GM19240 (cell line): ENCODE measurements around the gene MGAT5B.
"Not testable (repeated sequence)": the region's sequence is repeated elsewhere in the genome, so short reads cannot be mapped to it uniquely, and the experiment has no call there.

ENCODE experiments used
- DNase-seq: peaks from one replicate; pipeline ENCODE4 v3.0.0; 2011; ENCODE audit warnings: low spot score; ENCODE audit not compliant: insufficient read length

Gene MGAT5B

DNA sequence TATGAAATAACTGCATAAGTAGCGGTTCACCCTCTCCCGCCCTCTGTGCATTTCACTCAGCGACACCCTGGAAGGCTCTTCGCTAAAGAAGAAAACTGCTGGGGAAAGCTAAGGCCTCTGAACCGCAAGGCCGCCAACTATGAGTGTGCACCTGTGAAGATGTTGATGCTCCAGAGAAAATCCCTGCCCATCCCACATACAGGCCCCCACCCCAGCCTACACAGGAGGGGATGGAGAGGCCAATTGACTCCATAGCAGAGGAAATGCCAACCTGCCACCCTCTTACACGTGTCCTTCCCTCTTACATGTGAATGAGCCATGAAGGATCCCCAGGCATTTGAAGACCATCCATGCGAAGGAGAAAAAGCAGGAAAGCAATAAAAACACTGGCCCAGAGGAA is 104.8 kb downstream of the MGAT5B start:
- no peak for DNase-seq

DNA sequence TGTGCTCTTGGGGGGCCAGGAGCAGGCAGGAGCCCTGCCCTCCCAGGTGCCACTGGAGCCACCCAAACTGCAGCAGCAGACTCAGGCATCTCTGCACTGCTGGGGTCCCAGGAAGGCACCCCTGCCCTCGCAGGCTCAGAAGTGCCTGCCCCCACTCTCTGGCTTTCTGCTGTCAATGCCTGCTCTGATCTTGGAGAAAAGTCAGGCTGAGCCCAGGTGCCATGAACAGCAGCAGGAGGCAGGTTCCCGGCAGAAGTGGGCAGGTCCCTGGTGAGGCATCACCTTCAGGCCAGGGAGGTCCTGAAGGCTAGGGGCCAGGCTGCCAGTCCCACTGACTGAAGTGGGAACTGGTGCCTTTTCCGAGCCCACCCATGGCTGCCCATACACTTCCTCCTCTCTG is 106.5 kb downstream of the MGAT5B start:
- no peak for DNase-seq

DNA sequence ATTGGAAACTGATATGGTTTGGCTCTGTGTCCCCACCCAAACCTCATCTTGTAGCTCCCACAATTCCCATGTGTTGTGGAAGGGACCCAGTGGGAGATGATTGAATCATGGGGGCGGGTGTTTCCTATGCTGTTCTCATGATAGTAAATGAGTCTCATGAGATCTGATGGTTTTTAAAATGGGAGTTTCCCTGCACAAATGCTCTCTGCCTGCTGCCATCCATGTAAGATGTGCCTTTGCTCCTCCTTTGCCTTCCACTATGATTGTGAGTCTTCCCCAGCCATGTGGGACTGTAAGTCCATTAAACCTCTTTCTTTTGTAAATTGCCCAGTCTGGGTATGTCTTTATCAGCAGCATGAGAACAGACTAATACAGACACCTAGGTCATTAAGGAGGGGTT is 109.8 kb downstream of the MGAT5B start:
- DNase-seq, result not testable (repeated sequence)

DNA sequence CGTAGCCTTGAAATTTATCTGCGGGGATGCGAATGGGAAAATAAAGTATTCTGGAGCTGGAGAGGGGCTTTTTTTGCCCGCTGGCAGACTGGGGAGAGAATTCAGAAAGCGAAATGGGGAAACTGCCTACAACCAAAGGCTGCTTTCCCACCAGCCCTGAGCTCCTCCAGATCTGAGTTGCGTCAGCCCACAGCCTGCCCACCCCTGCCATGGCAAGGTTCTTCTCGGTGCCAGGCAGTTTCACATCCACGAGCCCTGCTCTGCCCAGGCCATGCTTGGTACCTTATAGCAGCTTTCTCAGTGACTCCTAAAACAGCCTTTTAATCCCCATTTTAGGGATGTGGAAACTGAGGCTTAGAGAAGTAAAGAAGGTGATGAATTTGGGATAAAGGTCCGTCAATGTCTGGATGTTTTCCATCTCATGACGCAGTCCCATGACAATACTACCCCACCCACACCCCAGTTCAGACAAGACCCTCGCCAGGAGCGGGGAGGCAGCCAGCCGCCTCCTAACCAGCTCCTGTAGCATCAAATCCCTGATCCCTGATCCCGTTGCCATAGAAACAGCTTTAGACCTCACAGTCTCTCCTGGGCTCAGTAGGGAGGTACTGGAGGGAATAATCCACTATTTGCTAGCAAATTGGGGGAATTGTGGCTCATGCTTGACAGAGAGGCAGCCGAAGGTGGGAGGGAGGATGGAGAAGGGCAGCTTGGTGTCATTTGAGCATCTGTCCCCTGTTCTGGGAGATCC is 113.5 kb downstream of the MGAT5B start:
- DNase-seq, result no peak

DNA sequence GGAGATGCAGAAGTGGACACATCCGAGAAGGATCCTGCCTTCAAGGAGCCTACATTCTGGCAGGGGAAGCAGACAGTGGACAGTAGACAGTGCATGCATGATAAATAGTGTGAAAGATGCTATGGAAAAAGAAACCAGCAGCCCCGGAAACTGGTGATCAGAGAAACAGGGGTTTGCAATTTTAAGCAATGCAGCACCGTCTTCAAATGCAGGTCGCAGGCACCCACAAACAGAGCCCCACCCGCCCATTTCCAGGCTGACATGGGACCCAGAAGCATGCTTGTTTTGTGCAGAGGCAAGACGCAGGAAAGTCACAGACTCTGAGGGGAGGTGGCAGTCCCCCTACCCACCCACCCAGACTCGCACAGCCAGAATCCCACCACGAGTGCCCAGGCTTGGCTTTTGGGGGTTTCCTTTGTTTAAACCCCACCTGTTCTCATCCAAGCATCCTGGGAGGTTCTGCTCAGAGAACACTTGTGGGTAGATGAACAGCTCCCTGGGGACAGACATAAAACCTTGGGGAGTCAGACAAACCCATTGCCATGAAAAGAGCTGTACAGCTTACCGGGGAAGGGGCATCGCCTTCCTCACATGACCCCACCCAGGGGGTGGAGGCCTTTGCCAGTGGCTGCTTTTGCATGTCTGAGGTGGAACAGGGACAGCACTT is 114.3 kb downstream of the MGAT5B start:
- no peak for DNase-seq

DNA sequence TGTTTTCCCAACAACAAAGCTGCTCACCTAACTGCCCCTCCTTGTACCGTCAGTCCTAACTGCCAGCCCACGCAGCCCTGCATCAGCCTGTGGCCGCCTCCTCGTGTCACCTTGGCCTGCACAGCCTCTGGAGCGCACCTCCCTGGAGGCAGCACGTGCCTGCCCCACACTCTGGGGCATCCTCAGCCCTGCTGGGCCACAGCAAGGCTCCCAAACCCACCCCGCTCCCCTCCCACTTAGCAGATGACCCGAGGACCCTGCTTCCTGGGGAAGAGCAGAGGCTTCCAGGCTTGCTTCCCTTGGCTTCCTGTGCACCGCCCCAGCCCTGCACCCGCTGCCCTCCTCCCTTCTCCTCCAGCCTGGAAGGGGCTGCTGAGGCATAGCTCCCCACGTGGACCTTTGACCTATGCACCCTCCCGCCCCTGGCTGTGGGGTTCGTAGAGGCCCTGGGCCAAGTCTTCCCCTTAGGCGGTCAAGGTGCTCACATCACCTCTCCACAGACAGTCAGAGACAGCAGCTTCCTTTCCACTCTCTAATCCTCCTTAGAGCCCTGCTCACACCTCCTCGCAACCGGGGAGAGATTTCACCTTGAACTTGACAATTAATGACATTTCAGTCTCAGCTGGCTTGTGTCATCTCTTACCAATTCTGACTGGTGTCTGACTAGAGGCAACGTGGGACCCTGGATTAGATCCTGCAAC is 115.0 kb downstream of the MGAT5B start:
- no peak for DNase-seq

DNA sequence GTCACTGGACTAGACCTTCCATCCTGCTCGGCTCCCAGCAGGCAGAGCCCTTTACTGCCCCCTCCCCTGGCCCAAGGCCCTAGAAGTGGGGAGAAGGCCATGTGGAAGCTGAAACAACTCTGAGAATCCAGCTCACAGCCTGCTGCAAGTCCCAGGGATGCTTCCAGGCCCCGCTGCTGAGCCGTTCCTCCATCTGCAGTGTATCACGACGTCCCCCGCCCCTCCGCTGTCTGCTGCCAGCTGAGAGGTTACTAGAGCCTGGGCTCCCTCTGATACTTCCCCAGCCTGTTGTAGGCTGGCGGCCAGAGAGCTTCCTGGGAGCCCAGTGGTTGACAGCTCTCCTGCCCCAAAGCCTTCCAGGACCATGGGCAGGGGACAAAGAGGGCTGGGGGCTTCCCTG is 118.2 kb downstream of the MGAT5B start:
- DNase-seq, result no peak

DNA sequence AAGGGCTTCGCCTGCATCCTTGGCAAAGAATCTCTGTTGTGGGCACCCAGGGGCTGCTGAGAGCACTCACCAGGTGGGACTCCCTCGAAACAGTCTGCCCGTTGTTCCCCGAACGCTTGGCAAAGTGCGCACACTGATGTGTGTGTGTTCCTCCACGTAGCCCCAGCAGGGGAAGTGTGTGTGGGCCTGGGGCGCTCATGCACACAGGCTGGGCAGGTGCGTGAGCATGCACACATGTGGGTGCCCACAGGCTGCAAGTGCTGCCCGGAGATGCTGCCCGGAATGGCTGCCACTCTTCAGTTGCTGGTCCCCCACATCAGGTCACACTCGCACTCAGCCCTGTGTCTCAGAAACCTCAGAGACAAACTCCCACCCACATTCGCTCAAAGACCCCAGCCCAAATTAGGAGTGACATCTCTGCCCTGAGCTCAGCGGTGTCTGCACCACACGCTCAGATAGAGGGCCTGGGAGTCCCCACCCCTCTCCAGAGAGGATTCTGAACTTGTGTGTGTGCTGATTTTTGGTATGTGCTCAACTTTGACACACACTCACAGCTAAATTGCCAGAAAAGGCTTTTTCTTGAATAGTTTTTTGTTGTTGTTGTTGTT is 119.4 kb downstream of the MGAT5B start:
- DNase-seq, result no peak

DNA sequence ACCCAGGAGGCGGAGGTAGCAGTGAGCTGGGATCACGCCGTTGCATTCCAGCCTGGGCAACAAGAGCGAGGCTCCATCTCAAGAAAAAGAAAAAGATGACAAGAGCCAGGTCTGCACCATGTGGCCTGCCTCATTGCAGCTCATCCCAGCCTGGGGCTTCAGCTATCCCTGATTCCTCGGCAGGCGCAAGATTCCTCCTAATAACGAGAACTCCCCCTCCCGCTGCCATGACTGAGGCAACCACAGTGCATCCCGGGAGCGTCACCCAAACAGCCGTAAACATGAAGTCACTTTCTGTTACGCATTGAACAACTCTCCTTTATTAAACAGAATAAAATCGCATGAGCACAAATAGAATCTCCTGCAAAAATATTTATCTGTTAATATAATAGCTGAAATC is 120.6 kb downstream of the MGAT5B start:
- no peak for DNase-seq

DNA sequence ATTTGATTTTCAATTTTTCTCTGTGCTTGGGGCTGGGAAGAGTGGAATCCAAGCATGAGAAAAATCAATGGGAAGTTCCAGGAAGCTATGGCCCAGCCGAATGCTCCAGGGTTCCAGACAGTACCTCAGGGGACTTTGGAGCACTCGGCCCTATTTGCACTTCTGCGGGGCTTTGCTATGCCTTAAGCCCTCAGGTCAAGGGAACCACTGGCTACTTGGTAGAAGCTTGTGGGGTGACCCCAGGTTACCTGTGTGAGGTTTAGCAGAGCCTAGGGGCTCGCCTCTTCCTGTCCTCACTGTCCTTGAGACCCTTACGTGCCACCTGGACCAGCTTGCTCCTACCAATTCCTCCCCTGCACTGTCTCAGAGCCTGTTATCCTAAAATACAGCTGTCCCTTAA is 121.3 kb downstream of the MGAT5B start:
- no peak for DNase-seq

DNA sequence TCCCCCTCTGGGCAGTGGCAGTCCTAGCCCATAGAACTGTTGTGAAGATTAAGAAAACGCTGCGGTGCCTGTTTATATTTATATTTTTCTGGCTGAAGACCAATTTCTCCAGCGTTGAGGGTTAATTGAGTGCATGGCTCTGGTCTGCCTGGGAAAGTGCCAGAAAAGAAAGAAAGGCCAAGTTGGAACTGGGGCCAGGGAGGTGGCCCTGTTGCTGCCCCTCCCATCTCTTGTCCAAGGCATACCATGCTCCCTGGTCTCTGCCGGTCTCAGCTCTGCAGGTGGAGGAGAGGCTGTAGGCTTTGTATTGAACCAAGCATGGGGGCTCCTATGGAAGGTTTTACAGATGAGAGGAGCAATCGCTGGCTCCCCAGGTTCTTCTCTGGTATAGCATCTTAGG is 124.7 kb downstream of the MGAT5B start:
- DNase-seq, result no peak

DNA sequence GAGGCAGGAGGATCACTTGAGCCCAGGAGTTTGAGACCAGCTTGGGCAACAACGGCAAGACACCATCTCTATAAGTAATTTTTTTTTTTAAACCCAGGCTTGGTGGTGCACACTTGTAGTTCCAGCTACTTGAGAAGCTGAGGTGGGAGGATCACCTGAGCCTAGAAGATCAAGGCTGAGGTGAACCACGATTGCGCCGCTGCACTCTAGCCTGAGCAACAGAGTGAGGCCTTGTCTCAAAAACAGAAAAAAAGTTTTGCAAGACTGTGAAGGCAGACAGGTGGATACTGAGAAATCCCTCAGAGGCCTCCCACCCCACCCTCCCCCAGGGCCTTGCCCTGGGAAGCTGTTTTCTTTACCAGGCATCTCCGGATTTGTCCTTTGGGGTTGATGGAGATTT is 125.4 kb downstream of the MGAT5B start:
- no peak for DNase-seq

DNA sequence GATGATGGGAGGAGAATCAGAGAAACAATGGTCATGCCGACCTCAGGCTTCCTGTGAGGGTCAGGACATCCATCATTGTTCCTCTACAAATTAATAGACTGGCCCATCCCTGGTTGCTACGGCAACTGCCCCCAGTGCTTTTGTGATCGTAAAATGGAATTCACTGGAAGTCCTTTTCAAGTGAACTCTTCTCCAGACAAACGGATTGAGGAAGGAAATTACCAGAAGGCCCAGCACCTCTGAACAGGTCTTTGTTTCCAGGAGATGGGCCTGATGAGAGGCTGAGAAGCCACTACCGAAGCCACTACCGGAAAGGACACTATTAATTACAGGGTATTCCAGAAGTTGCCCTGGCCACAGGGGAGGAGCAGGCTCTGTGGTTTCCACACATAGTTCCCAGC is 126.0 kb downstream of the MGAT5B start:
- DNase-seq, result no peak

DNA sequence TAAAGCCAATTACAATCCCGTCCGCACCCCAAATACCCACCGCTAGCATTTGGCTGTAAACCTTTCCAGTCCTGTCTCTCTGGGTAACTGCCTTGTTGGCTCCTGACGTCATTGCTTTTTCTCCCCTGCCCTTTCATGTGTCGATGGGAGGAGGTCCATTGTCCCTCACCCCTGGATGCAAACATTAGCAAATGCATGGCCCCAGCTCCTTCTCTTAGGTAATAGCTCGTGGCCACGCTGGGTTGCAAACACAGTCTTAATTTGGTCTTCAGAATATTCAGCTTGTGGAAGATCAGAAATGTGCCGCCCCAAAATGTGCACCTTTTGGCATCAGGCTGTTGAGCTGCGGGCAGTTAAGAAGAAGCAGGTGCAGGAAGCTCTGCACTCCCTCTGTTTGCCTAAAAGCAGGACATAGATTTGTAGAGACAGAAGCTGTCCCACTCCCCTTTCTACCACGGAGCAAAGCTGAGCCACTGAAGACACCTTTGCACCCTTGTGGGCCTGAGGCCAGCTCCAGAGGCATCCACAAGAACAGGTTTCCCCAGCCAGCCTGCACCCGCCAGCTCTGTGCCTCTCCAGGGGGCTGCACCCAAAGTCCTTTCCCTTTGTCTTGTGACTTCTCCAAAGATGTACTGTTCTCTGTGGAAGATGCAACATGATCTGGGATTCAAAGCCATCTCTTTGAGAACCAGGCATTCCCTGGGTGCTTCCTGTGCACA is 127.3 kb downstream of the MGAT5B start:
- no peak for DNase-seq

DNA sequence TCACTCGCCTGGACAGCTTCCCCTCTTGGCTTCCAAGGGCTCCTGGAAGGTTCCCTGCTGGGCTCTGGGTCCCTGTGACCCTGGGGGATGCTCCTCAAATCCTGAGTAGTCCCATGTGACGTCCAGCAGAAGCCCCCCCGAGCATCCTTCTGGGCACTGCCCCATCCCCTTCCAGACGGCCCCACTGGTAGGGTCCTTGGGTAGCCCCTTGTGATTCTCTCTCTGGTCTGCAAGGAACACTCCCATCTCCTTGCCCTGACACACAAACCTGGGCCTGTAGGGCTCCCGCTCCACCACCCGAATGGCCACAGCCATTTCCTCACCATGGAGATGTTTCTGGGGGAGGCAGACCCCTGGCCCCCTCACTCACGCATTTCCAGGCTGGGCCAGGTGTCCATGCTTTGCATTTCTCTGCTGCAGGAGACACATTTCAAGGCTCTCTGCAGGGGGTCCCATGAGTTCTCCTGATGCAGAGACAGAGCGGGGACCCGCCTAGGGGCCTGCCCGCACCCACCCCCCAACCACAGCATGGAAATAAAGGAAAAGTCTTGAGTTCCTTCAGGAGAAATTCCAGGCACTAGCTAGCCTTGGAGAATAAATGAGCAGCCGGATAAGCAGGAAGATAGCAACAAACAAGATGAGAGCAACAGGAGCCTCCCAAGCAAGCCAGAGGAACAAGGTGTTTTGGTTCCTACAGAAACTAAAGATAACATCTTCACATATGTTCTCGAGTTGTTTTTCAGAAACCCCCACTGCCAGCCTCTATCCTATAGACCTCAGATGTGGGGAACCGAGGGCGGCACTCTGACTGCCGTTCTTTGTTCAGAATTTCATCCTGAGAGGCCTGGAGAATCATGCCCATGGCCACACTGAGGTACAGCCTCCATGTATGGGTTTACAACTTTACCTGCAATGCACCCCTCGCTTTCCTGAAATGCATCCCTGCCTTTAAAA is 128.8 kb downstream of the MGAT5B start:
- DNase-seq, result no peak

DNA sequence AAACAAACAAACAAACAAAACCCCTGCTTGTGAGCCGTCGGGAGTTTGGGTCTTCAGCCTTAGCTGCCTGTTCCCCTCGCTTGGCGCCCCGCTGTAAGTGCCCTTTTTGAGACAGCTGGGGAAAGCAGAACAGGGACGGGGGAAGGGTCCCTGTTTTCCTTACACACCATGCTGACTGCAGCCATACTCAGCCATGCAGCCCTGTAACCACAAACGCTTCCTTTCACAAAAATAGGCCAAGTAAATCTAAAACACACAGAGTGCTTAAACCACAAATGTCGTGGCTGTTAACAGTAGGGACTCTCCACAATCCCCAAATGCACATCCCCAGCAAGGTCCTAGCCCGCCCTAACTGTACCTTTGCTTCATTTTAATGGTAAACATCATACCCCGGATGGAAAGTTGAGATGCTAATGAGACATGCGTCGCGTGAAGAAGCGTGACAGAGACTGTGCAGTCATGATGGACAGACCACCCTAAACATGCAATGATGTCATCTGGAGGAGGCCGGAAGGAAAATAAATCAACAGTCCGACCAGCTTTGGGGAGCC is 129.9 kb downstream of the MGAT5B start:
- DNase-seq, result peak; percentile 19

DNA sequence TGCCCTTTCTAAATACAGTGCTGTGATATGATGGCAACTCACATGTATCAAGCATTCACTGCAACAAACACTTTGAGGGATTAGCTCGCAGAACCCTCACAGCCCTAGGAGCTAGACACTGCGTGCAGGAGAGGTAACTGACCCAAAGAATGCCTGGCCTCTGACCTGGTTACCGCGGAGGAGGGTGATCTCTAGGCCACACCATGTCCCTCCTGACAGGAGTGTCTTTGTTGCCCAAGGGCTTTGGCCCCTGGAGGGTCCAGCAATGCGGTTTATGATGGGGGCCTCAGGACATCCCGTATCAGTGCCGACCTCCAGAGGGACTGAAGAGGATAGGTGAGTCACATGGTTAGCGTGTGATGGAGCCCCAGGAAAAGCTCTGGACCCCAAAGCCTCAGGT is 130.6 kb downstream of the MGAT5B start:
- no peak for DNase-seq
